Endothelial cell of umbilical vein (primary cell): ENCODE results near the gene PLA2G4C. TPM values are rescaled to one million over a fixed set of nuclear protein-coding genes. Genes with fewer than 3 reads are reported as not detected.
A peak's percentile ranks its signal among the peaks of the same experiment; 100 is the strongest.

Experiments
- BruUV-seq: library from RNA; stranded (reverse); fragments of 400-500 nt; replicated peaks from 2 replicates; lab custom pipeline; 2021; lab: Mats Ljungman, UMichigan
- CTCF ChIA-PET: fragments of 300-600, 350-600 bp; sonication (Branson Sonifier 250); formaldehyde crosslinking; loops from one replicate; lab custom pipeline; 2021; ENCODE audit warnings: antibody characterized with exemption, inconsistent platforms; lab: Charles Lee
- POLR2A ChIA-PET: fragments of 300-600, 350-600 bp; sonication (Branson Sonifier 250); formaldehyde crosslinking; loops from one replicate; lab custom pipeline; 2021; ENCODE audit warnings: antibody characterized with exemption, inconsistent platforms; lab: Charles Lee
- DNase-seq: peaks from one replicate; pipeline ENCODE4 v3.0.0-alpha.2; 2011; ENCODE audit warnings: low read depth, low spot score
- FAIRE-seq: peaks from 2 replicates; lab custom pipeline; 2011; peaks lifted over from hg19 to GRCh38; lab: Jason Lieb, UNC
- H2AFZ ChIP-seq: 2 replicates; pipeline ENCODE4 v1.6.0; 2012; ENCODE audit warnings: low read depth, low read length, control low read depth, inconsistent platforms
- H3K27ac ChIP-seq: 2 replicates; pipeline ENCODE4 v1.5.1; 2011; ENCODE audit warnings: low read depth, mild to moderate bottlenecking, control low read depth, low read length, moderate library complexity; ENCODE audit not compliant: insufficient read depth
- H3K27me3 ChIP-seq, 2 experiments: 2 replicates each; pipeline versions ENCODE4 v1.6.0 to v1.6.1; 2011; ENCODE audit warnings: low read length in 2 of 2, mixed read lengths in 1 of 2; ENCODE audit not compliant: control insufficient read depth in 2 of 2, insufficient read depth in 2 of 2
- H3K36me3 ChIP-seq, 2 experiments: 2 replicates in 1 of 2; 3 replicates in 1 of 2; pipeline ENCODE4 v1.5.1; 2011; ENCODE audit warnings: low read length in 2 of 2, mild to moderate bottlenecking in 1 of 2, moderate library complexity in 1 of 2; ENCODE audit not compliant: control insufficient read depth in 2 of 2, insufficient read depth in 2 of 2; ENCODE audit errors: extremely low read depth in 1 of 2
- H3K4me1 ChIP-seq: 3 replicates; pipeline ENCODE4 v1.5.1; 2011; ENCODE audit warnings: mild to moderate bottlenecking, low read length; ENCODE audit not compliant: control insufficient read depth, insufficient read depth; ENCODE audit errors: extremely low read depth
- H3K4me2 ChIP-seq: 2 replicates; pipeline ENCODE4 v1.6.1; 2011; ENCODE audit warnings: low read length, control low read depth, mixed read lengths; ENCODE audit not compliant: insufficient read depth
- H3K4me3 ChIP-seq, 3 experiments: fragments of 200-600 bp in 1 of 3; sonication (generic), shearing (Covaris generic) in 1 of 3; replicated peaks in 1 of 3; 2 replicates each; pipeline ENCODE4 v1.5.1; 2011 to 2016; ENCODE audit warnings: control low read depth in 3 of 3, low read length in 3 of 3, mild to moderate bottlenecking in 2 of 3, inconsistent platforms in 1 of 3, low read depth in 1 of 3, moderate library complexity in 1 of 3; ENCODE audit not compliant: insufficient read depth in 1 of 3
- H3K79me2 ChIP-seq: 2 replicates; pipeline ENCODE4 v1.6.0; 2012; ENCODE audit warnings: low read length, inconsistent platforms; ENCODE audit not compliant: control insufficient read depth, insufficient read depth
- H3K9ac ChIP-seq: replicated peaks from 2 replicates; pipeline ENCODE3; 2011; ENCODE audit warnings: low read length, control low read depth; ENCODE audit not compliant: insufficient read depth; ENCODE audit errors: extremely low read depth
- H3K9me1 ChIP-seq: replicated peaks from 3 replicates; pipeline ENCODE4 v1.6.0; 2011; ENCODE audit warnings: mild to moderate bottlenecking, low read length; ENCODE audit not compliant: control insufficient read depth, insufficient read depth; ENCODE audit errors: extremely low read depth
- H3K9me3 ChIP-seq: replicated peaks from 2 replicates; pipeline ENCODE4 v1.5.1; 2012; ENCODE audit warnings: low read length, inconsistent platforms; ENCODE audit not compliant: control insufficient read depth, insufficient read depth
- H4K20me1 ChIP-seq: replicated peaks from 2 replicates; pipeline ENCODE3; 2011; ENCODE audit warnings: mild to moderate bottlenecking, low read length; ENCODE audit not compliant: control insufficient read depth, insufficient read depth; ENCODE audit errors: extremely low read depth
- CTCF ChIP-seq, 2 donors: IDR thresholded peaks; 1 replicate in 1 of 2; 2 replicates in 1 of 2; pipeline ENCODE4 v1.5.1; 2011; ENCODE audit warnings: low read length in 2 of 2, mild to moderate bottlenecking in 2 of 2, moderate library complexity in 2 of 2, control low read depth in 1 of 2, inconsistent platforms in 1 of 2, low read depth in 1 of 2; ENCODE audit not compliant: insufficient read depth in 1 of 2; ENCODE audit errors: extremely low read depth in 1 of 2
- EZH2 ChIP-seq: IDR thresholded peaks from 2 replicates; pipeline ENCODE4 v1.6.1; 2012; ENCODE audit warnings: borderline replicate concordance, low read depth, mild to moderate bottlenecking, moderate library complexity, low read length, inconsistent platforms; ENCODE audit not compliant: severe bottlenecking
- FOS ChIP-seq: IDR thresholded peaks from 2 replicates; pipeline ENCODE4 v1.6.1; 2011; ENCODE audit warnings: mild to moderate bottlenecking, low read length, moderate library complexity, borderline replicate concordance; ENCODE audit not compliant: insufficient read depth
- JUN ChIP-seq: IDR thresholded peaks from 2 replicates; pipeline ENCODE4 v1.6.1; 2011; ENCODE audit warnings: borderline replicate concordance, low read depth; ENCODE audit not compliant: insufficient read length, insufficient read depth
- MAX ChIP-seq: IDR thresholded peaks from 2 replicates; pipeline ENCODE4 v1.6.1; 2011; ENCODE audit not compliant: insufficient read depth, insufficient read length
- MYC ChIP-seq: IDR thresholded peaks from one replicate; pipeline ENCODE4 v1.6.1; 2011; ENCODE audit warnings: mild to moderate bottlenecking, low read depth, low read length
- POLR2A ChIP-seq: IDR thresholded peaks from 2 replicates; pipeline ENCODE4 v1.6.1; 2012; ENCODE audit warnings: low read depth, mild to moderate bottlenecking, control low read depth, low read length
- POLR2AphosphoS5 ChIP-seq: IDR thresholded peaks from 2 replicates; pipeline ENCODE4 v1.6.1; 2012; ENCODE audit warnings: low read depth, mild to moderate bottlenecking, control low read depth, low read length, moderate library complexity; ENCODE audit not compliant: insufficient read depth
- dilution Hi-C: fragments of 300-500 bp; cut with MboI; formaldehyde crosslinking; loops from one replicate; pipeline ENCODE4 v1.15.0; 2019; ENCODE audit warnings: low sequenced_read_pairs; ENCODE audit not compliant: extremely low pct_ligation_motif_present
- intact Hi-C: fragments of 100-400 bp; cut with micrococcal nuclease; formaldehyde crosslinking; loops from one replicate; pipeline ENCODE4 v1.10.0; 2022
- polyA plus RNA-seq, 4 experiments: library from polyadenylated mRNA; depleted of rRNA in 3 of 4; stranded (reverse) in 3 of 4; unstranded in 1 of 4; fragments of >200 nt; gene quantifications; 2 replicates each; pipeline versions ENCODE4 v1.2.1 to v1.2.3, GENCODE V29; 2011 to 2012; ENCODE audit warnings: missing spikeins in 1 of 4
- total RNA-seq: library from RNA; stranded (reverse); gene quantifications from 2 replicates; pipeline ENCODE4 v1.2.3, GENCODE V29; 2021

The PLA2G4C gene
- total and polyA plus RNA-seq, 2 donors (not counting 3 experiments of a cell fraction or from before 2014, with no cell fraction given) = 53.1 to 63.4 TPM

DNA sequence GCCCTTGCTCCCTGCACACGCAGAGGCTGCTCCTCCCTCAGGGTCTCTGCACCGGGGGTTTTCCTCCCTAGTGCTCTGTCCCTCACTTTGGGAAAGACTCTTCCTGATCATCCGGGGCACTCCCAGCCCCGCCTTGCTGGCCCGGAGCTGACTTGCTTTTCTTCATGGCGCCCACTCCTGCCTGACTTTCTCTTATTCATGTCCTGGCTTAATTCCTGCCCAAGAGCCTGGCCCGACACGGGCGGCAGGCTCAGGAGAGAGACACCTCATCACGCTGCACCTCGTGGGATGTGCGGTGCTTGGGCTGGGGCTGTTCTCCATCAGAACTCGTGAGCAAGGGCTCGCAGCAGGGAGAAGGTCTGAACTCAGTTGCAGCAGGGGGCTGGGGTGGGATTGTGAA lies 11.8 kb upstream of the PLA2G4C start:
- dilution Hi-C loops (no loop called here), intact Hi-C loops (loop anchor here (1.0 to 2.0 kb wide), 2 partner anchors 12 to 126 kb away; partner anchors contain the start of gene PLA2G4C)
- Histone ChIP-seq H3K79me2 (no peaks in the 10 kb centered on the region), H4K20me1 (no peaks in the 10 kb centered on the region), H3K27ac (peak overlapping the region; percentile 96), H3K9ac (peak overlapping the region; percentile 75), H3K27me3 (no peaks in the 10 kb centered on the region), H3K36me3 (peaks cover 4 to 10% of the 10 kb centered on the region in 2 experiments), H3K4me3 (no peak overlapping the region), H2AFZ (no peak overlapping the region), H3K4me2 (no peak overlapping the region), H3K9me1 (no peaks in the 10 kb centered on the region), H3K9me3 (no peaks in the 10 kb centered on the region), H3K4me1 (peaks cover 51% of the 10 kb centered on the region)
- no peak for DNase-seq
- POLR2A ChIA-PET = interaction anchor here (0.5 to 1.6 kb wide), 7 partner anchors 9 to 157 kb away, joined by 3 to 17 read pairs (median 5); partner anchors contain the start of gene PLA2G4C
- TF ChIP-seq MYC = no peak
- TF ChIP-seq FOS = no peak
- TF ChIP-seq EZH2 = no peak
- no peak for TF ChIP-seq POLR2AphosphoS5
- TF ChIP-seq JUN = no peak
- no peak for TF ChIP-seq MAX
- TF ChIP-seq POLR2A = no peak
- TF ChIP-seq CTCF (IDR thresholded peaks at IDR 0.05; ENCODE audit: extremely low read depth in 1 of 2, insufficient read depth in 1 of 2, low read depth in 1 of 2, low read length in 2 of 2) = no peak
- CTCF ChIA-PET = interaction anchor here (1.3 to 5.9 kb wide), 3 partner anchors 12 to 31 kb away, joined by 4 to 112 read pairs (median 76); partner anchors contain the start of gene PLA2G4C
- no peak for FAIRE-seq
- BruUV-seq = TSS peak; percentile 83
